GM12878 (cell line): ENCODE measurements around the gene SIN3B. TPM values are rescaled to one million over a fixed set of nuclear protein-coding genes. Genes with fewer than 3 reads are reported as not detected.

Source experiments
- ATAC-seq: fragments of 200-7000 bp; cut with Tn5 transposase; 3 replicates; pipeline ENCODE4 v1.9.1; 2020; ENCODE audit warnings: mild to moderate bottlenecking, moderate library complexity
- BruUV-seq: library from RNA; stranded (reverse); fragments of 400-500 nt; replicated peaks from 2 replicates; lab custom pipeline; 2021; lab: Mats Ljungman, UMichigan
- CTCF ChIA-PET: fragments of 300-600 bp; sonication (Branson Sonifier 250); formaldehyde crosslinking; extraction: SDS; loops from one replicate; lab custom pipeline; 2021; ENCODE audit warnings: inconsistent platforms; lab: Yijun Ruan, JAX
- POLR2A ChIA-PET: fragments of 350-600 bp; formaldehyde crosslinking; extraction: SDS; loops from one replicate; lab custom pipeline; 2021; ENCODE audit warnings: inconsistent platforms; lab: Charles Lee
- RAD21 ChIA-PET: fragments of 300-600 bp; sonication (Branson Sonifier 250); formaldehyde crosslinking; loops from one replicate; lab custom pipeline; 2023; ENCODE audit warnings: antibody characterized with exemption; ENCODE audit not compliant: unreplicated experiment; lab: Charles Lee
- SMC1A ChIA-PET: fragments of 300-600 bp; sonication (Branson Sonifier 250); formaldehyde crosslinking; loops from one replicate; lab custom pipeline; 2023; ENCODE audit not compliant: unreplicated experiment, uncharacterized antibody; lab: Charles Lee
- DNase-seq: peaks from one replicate; pipeline ENCODE4 v3.0.0-alpha.2; 2011; ENCODE audit warnings: low read depth, low spot score
- FAIRE-seq: peaks from 3 replicates; lab custom pipeline; 2011; peaks lifted over from hg19 to GRCh38; lab: Jason Lieb, UNC
- H2AFZ ChIP-seq: 2 replicates; pipeline ENCODE4 v1.6.0; 2011; ENCODE audit warnings: low read depth, low read length, control low read depth; ENCODE audit not compliant: control insufficient read depth
- H3K27ac ChIP-seq: 2 replicates; pipeline ENCODE4 v1.5.1; 2011; ENCODE audit warnings: control low read depth; ENCODE audit not compliant: control insufficient read depth, insufficient read depth
- H3K27me3 ChIP-seq, 2 experiments: replicated peaks in 1 of 2; 2 replicates each; pipeline versions ENCODE4 v1.6.0 to v1.6.1; 2011; ENCODE audit warnings: low read length in 1 of 2; ENCODE audit not compliant: control insufficient read depth in 2 of 2, insufficient read depth in 2 of 2
- H3K36me3 ChIP-seq, 2 experiments: 2 replicates each; pipeline ENCODE4 v1.5.1; 2011; ENCODE audit warnings: low read length in 1 of 2; ENCODE audit not compliant: control insufficient read depth in 2 of 2, insufficient read depth in 2 of 2
- H3K4me1 ChIP-seq: 2 replicates; pipeline ENCODE4 v1.6.1; 2011; ENCODE audit warnings: mild to moderate bottlenecking, low read length, moderate library complexity, mixed read lengths; ENCODE audit not compliant: control insufficient read depth, insufficient read depth
- H3K4me2 ChIP-seq: 2 replicates; pipeline ENCODE4 v1.6.0; 2011; ENCODE audit warnings: control low read depth; ENCODE audit not compliant: control insufficient read depth, insufficient read depth
- H3K4me3 ChIP-seq: fragments of 200-600 bp; sonication (generic); 2 replicates; pipeline ENCODE4 v1.5.1; 2016
- H3K79me2 ChIP-seq: 2 replicates; pipeline ENCODE4 v1.6.0; 2011; ENCODE audit warnings: low read length; ENCODE audit not compliant: control insufficient read depth, insufficient read depth
- H3K9ac ChIP-seq: 2 replicates; pipeline ENCODE4 v1.8.0; 2011; ENCODE audit warnings: low read length, control low read depth, mixed read lengths; ENCODE audit not compliant: control insufficient read depth, insufficient read depth
- H3K9me3 ChIP-seq: replicated peaks from 3 replicates; pipeline ENCODE4 v1.5.1; 2011; ENCODE audit warnings: mild to moderate bottlenecking, low read length; ENCODE audit not compliant: control insufficient read depth, insufficient read depth
- H4K20me1 ChIP-seq: 2 replicates; pipeline ENCODE4 v1.6.0; 2011; ENCODE audit not compliant: control insufficient read depth, insufficient read depth
- E4F1 ChIP-seq: fragments of 450-650 bp; IDR thresholded peaks from 2 replicates; pipeline ENCODE4 v1.6.1; 2018; ENCODE audit warnings: borderline replicate concordance, mild to moderate bottlenecking; ENCODE audit not compliant: partially characterized antibody
- EED ChIP-seq: sonication (generic); IDR thresholded peaks from 2 replicates; pipeline ENCODE4 v1.6.1; 2016; ENCODE audit warnings: antibody characterized with exemption, low read depth
- EGR1 ChIP-seq, 2 experiments: IDR thresholded peaks; 1 replicate in 1 of 2; 2 replicates in 1 of 2; pipeline ENCODE4 v1.6.1; 2011 to 2012; ENCODE audit warnings: low read depth in 2 of 2, low read length in 2 of 2, borderline replicate concordance in 1 of 2, mild to moderate bottlenecking in 1 of 2, moderate library complexity in 1 of 2
- IKZF2 ChIP-seq, 2 experiments: fragments of 450-650 bp; IDR thresholded peaks; 2 replicates each; pipeline ENCODE4 v1.6.1; 2017; ENCODE audit warnings: mild to moderate bottlenecking in 2 of 2, moderate library complexity in 2 of 2
- PAX5 ChIP-seq: IDR thresholded peaks from 2 replicates; pipeline ENCODE4 v1.6.1; 2011; ENCODE audit warnings: low read depth, low read length, borderline replicate concordance
- RUNX3 ChIP-seq: IDR thresholded peaks from 2 replicates; pipeline ENCODE4 v1.6.1; 2012; ENCODE audit warnings: low read length, inconsistent platforms
- SREBF2 ChIP-seq: IDR thresholded peaks from 2 replicates; pipeline ENCODE4 v1.6.1; 2012; ENCODE audit warnings: mild to moderate bottlenecking, low read length
- ZNF217 ChIP-seq: fragments of 450-650 bp; IDR thresholded peaks from 2 replicates; pipeline ENCODE4 v1.6.1; 2017; ENCODE audit warnings: antibody characterized with exemption, mild to moderate bottlenecking
- ZNF274 ChIP-seq: IDR thresholded peaks from one replicate; pipeline ENCODE4 v1.8.0; 2011; ENCODE audit not compliant: insufficient read length, insufficient read depth
- WGBS: methylation state at CpG from one replicate; pipeline ENCODE4 v1.1.6; 2016; ENCODE audit warnings: low lambda C conversion rate; ENCODE audit not compliant: insufficient replicate concordance, insufficient coverage; ENCODE audit errors: missing lambda C conversion rate; 5-methylcytosine and 5-hydroxymethylcytosine counted together
- in situ Hi-C: fragments of 300-500 bp; cut with MboI; formaldehyde crosslinking; loops from 9 replicates; pipeline ENCODE4 v1.14.3; 2018; ENCODE audit warnings: mixed read lengths
- intact Hi-C: fragments of 100-400 bp; cut with micrococcal nuclease; formaldehyde crosslinking; loops from one replicate; pipeline ENCODE4 v1.14.2; 2022; ENCODE audit not compliant: unreplicated experiment
- polyA plus RNA-seq, 11 experiments: library from polyadenylated mRNA; depleted of rRNA in 4 of 11; unstranded in 6 of 11; stranded (reverse) in 5 of 11; fragments of >200 nt; fragmentation: Nextera tagmentation in 4 of 11; fragmentation: Illumina TruSeq in 1 of 11; extraction: Ambion mirVana in 4 of 11; extraction: Trizol in 1 of 11; gene quantifications; 1 replicate in 1 of 11; 2 replicates in 10 of 11; pipeline versions ENCODE4 v1.2.1 to v1.2.3, GENCODE V29; 2011 to 2016; ENCODE audit warnings: inconsistent platforms in 2 of 11, missing spikeins in 2 of 11, low read depth in 1 of 11
- total RNA-seq, 4 experiments: library from RNA; depleted of rRNA in 3 of 4; stranded (reverse); fragments of >200 nt in 3 of 4; fragmentation: Illumina TruSeq in 1 of 4; extraction: Trizol in 1 of 4; gene quantifications; 2 replicates each; pipeline versions ENCODE4 v1.2.1 to v1.2.3, GENCODE V29; 2013 to 2021

SIN3B gene
- total and polyA plus RNA-seq, 10 of the 15 experiments (the other 5 are each of a cell fraction or from before 2014, with no cell fraction given), result 0.68 to 34.5 (median 15.8) TPM

- FAIRE-seq, result no peak
- Histone ChIP-seq H3K9ac (no peak overlapping the region), H3K79me2 (no peaks in the 10 kb centered on the region)
- TF ChIP-seq SREBF2 (no peak), RUNX3 (peak; percentile 36), EED (peak; percentile 39), PAX5 (peak; percentile 98), E4F1 (no peak), ZNF217 (no peak), EGR1 (IDR thresholded peaks at IDR 0.05; ENCODE audit: borderline replicate concordance in 1 of 2, low read depth in 2 of 2, low read length in 2 of 2) (peak in 1 of 2 experiments; percentile 75; a peak in 2 of 3 replicates), ZNF274 (no peak), IKZF2 (IDR thresholded peaks at IDR 0.05) (0 out of 4 replicates have a peak, but pooled peaks of 1 of the 2 experiments have one; percentile 3)
- TF ChIP-seq, all 136 proteins: peak for 5
- Histone ChIP-seq H3K4me2 (peak overlapping the region; percentile 85), H2AFZ (no peak overlapping the region), H3K27ac (no peak overlapping the region), H3K4me3 (no peak overlapping the region), H3K4me1 (peaks cover 35% of the 10 kb centered on the region), H3K36me3 (no peaks in the 10 kb centered on the region), H4K20me1 (no peaks in the 10 kb centered on the region), H3K27me3 (no peaks in the 10 kb centered on the region), H3K9me3 (no peaks in the 10 kb centered on the region; the same call in 2 of the 3 replicates)
- ChIA-PET RAD21 (interaction anchor here (2.1 kb wide), 1 partner anchor 184 kb away, joined by 8 read pairs; no protein-coding TSS in a partner anchor), SMC1A (interaction anchor here (1.9 to 2.2 kb wide), 2 partner anchors 62 to 183 kb away, joined by 6 to 9 read pairs; no protein-coding TSS in a partner anchor), POLR2A (interaction anchor here (0.7 kb wide), 1 partner anchor 456 kb away, joined by 4 read pairs; no protein-coding TSS in a partner anchor), CTCF (interaction anchor here (1.2 to 1.6 kb wide), 2 partner anchors 63 to 181 kb away, joined by 6 to 8 read pairs; no protein-coding TSS in a partner anchor)
- 38% methylated on average over 12 of the region's 12 CpGs for WGBS
- intact Hi-C loops (loop anchor here (1.0 to 10.0 kb wide), 5 partner anchors 62 to 406 kb away; partner anchors contain the start of genes ABHD8, DDA1 and MRPL34), in situ Hi-C loops (no loop called here)
- ATAC-seq, result no peak
- DNase-seq, result no peak
- BruUV-seq, result no TSS peak
These were observed 69.3 kb downstream of the SIN3B start for GRCh38 chr19:16898361-16899015.
